Muscle of leg (tissue), 11 donors: ENCODE data around the gene CLSTN3. TPM values are rescaled to one million over a fixed set of nuclear protein-coding genes. Genes with fewer than 3 reads are reported as not detected.

Experiments
- DNase-seq: peaks from one replicate; pipeline ENCODE4 v3.0.0; 2013
- H3K27ac ChIP-seq: one replicate; pipeline ENCODE4 v1.5.1; 2013; ENCODE audit warnings: mild to moderate bottlenecking, low read length, control low read depth
- H3K27me3 ChIP-seq: one replicate; pipeline ENCODE4 v1.6.1; 2013; ENCODE audit warnings: low read length; ENCODE audit not compliant: control insufficient read depth, insufficient read depth
- H3K36me3 ChIP-seq: one replicate; pipeline ENCODE4 v1.6.1; 2013; ENCODE audit warnings: low read length; ENCODE audit not compliant: control insufficient read depth, insufficient read depth
- H3K4me1 ChIP-seq: one replicate; pipeline ENCODE4 v1.6.1; 2013; ENCODE audit warnings: low read length; ENCODE audit not compliant: control insufficient read depth, insufficient read depth
- H3K4me3 ChIP-seq: one replicate; pipeline ENCODE4 v1.5.1; 2013; ENCODE audit warnings: low read length, control low read depth
- H3K9me3 ChIP-seq: replicated peaks from 2 replicates; pipeline ENCODE4 v1.6.1; 2013; ENCODE audit warnings: low read depth, low read length; ENCODE audit not compliant: control insufficient read depth
- WGBS: methylation state at CpG from one replicate; pipeline ENCODE4 v1.1.5; 2013; ENCODE audit warnings: missing lambda C conversion rate; ENCODE audit not compliant: insufficient coverage; 5-methylcytosine and 5-hydroxymethylcytosine counted together
- polyA plus RNA-seq, 8 donors: library from polyadenylated mRNA; unstranded; fragments of 120-200 nt; gene quantifications; one replicate each; pipeline versions ENCODE4 v1.2.1 to v1.2.3, GENCODE V29; 2013; ENCODE audit warnings: inconsistent platforms in 1 of 8, low replicate concordance in 1 of 8; ENCODE audit not compliant: insufficient read length in 8 of 8, insufficient read depth in 1 of 8
- total RNA-seq: library from RNA; stranded (reverse); fragments of 120-200 nt; gene quantifications from one replicate; pipeline ENCODE4 v1.2.4, GENCODE V29; 2013

CLSTN3 gene
- total and polyA plus RNA-seq, 9 donors = 7.2 to 27.2 (median 20.5) TPM

GRCh38 chr12:7092986-7093460 lies 37.1 kb upstream of the CLSTN3 start:
- Histone ChIP-seq H3K4me3 (no peak overlapping the region), H3K36me3 (peaks cover 16% of the 10 kb centered on the region), H3K27me3 (peaks cover 2% of the 10 kb centered on the region), H3K4me1 (peaks cover 27% of the 10 kb centered on the region), H3K9me3 (no peaks in the 10 kb centered on the region), H3K27ac (no peak overlapping the region)
- 54% methylated on average over 2 of the region's 8 CpGs for WGBS
- DNase-seq = no peak

- Histone ChIP-seq H3K27ac (no peak overlapping the region), H3K4me1 (peaks cover 27% of the 10 kb centered on the region), H3K27me3 (peaks cover 2% of the 10 kb centered on the region), H3K4me3 (no peak overlapping the region), H3K9me3 (no peaks in the 10 kb centered on the region), H3K36me3 (peaks cover 15% of the 10 kb centered on the region)
- WGBS = 49% methylated on average over 5 of the region's 5 CpGs
- DNase-seq = no peak
Observed at GRCh38 chr12:7093486-7093885, 36.7 kb upstream of the CLSTN3 start.

- Histone ChIP-seq H3K4me1 (peaks cover 27% of the 10 kb centered on the region), H3K36me3 (peaks cover 11% of the 10 kb centered on the region), H3K9me3 (no peaks in the 10 kb centered on the region), H3K27ac (no peak overlapping the region), H3K27me3 (peaks cover 2% of the 10 kb centered on the region), H3K4me3 (no peak overlapping the region)
- DNase-seq = no peak
- 74% methylated on average over 4 of the region's 10 CpGs for WGBS
Observed at GRCh38 chr12:7093892-7094291, 36.3 kb upstream of the CLSTN3 start.

GRCh38 chr12:7096006-7096932 lies 33.9 kb upstream of the CLSTN3 start:
- H3K9me3 ChIP-seq = no peaks in the 10 kb centered on the region
- no peak overlapping the region for H3K4me3 ChIP-seq
- DNase-seq = no peak
- peaks cover 11% of the 10 kb centered on the region for H3K4me1 ChIP-seq
- WGBS = 81% methylated on average over 21 of the region's 26 CpGs
- peaks cover 2% of the 10 kb centered on the region for H3K27me3 ChIP-seq
- no peak overlapping the region for H3K27ac ChIP-seq
- H3K36me3 ChIP-seq = no peaks in the 10 kb centered on the region

- Histone ChIP-seq H3K4me1 (peaks cover 4% of the 10 kb centered on the region), H3K9me3 (no peaks in the 10 kb centered on the region), H3K27ac (no peak overlapping the region), H3K36me3 (no peaks in the 10 kb centered on the region), H3K4me3 (no peak overlapping the region), H3K27me3 (peaks cover 2% of the 10 kb centered on the region)
- no peak for DNase-seq
- 60% methylated on average over 17 of the region's 19 CpGs for WGBS
Observed at GRCh38 chr12:7096979-7097378, 33.2 kb upstream of the CLSTN3 start.

GRCh38 chr12:7099290-7099996 lies 30.7 kb upstream of the CLSTN3 start:
- Histone ChIP-seq H3K27ac (no peak overlapping the region), H3K27me3 (no peaks in the 10 kb centered on the region), H3K4me1 (no peaks in the 10 kb centered on the region), H3K36me3 (no peaks in the 10 kb centered on the region), H3K9me3 (no peaks in the 10 kb centered on the region), H3K4me3 (no peak overlapping the region)
- WGBS = 83% methylated on average over 8 of the region's 9 CpGs
- DNase-seq = no peak

GRCh38 chr12:7100239-7100638 lies 29.9 kb upstream of the CLSTN3 start:
- Histone ChIP-seq H3K9me3 (no peaks in the 10 kb centered on the region), H3K36me3 (no peaks in the 10 kb centered on the region), H3K27me3 (no peaks in the 10 kb centered on the region), H3K4me3 (no peak overlapping the region), H3K4me1 (no peaks in the 10 kb centered on the region), H3K27ac (no peak overlapping the region)
- DNase-seq = no peak
- 67% methylated on average over 3 of the region's 4 CpGs for WGBS

- DNase-seq = no peak
- Histone ChIP-seq H3K4me3 (no peak overlapping the region), H3K27me3 (no peaks in the 10 kb centered on the region), H3K4me1 (no peaks in the 10 kb centered on the region), H3K9me3 (peaks cover 2% of the 10 kb centered on the region), H3K36me3 (no peaks in the 10 kb centered on the region), H3K27ac (no peak overlapping the region)
- 84% methylated on average over 4 of the region's 4 CpGs for WGBS
Observed at GRCh38 chr12:7101047-7101693, 29.0 kb upstream of the CLSTN3 start.

- no peaks in the 10 kb centered on the region for H3K36me3 ChIP-seq
Observed at GRCh38 chr12:7101694-7102131, 28.5 kb upstream of the CLSTN3 start.

GRCh38 chr12:7102582-7102981 lies 27.6 kb upstream of the CLSTN3 start:
- Histone ChIP-seq H3K36me3 (no peaks in the 10 kb centered on the region), H3K27ac (no peak overlapping the region)
- 67% methylated on average over 3 of the region's 3 CpGs for WGBS

More at GRCh38 chr12:7101694-7102131, 28.5 kb upstream of the CLSTN3 start:
- Histone ChIP-seq H3K27me3 (no peaks in the 10 kb centered on the region), H3K4me1 (no peaks in the 10 kb centered on the region), H3K27ac (no peak overlapping the region), H3K9me3 (peaks cover 4% of the 10 kb centered on the region), H3K4me3 (no peak overlapping the region)
- WGBS = 56% methylated on average over 3 of the region's 10 CpGs
- no peak for DNase-seq

More at GRCh38 chr12:7102582-7102981, 27.6 kb upstream of the CLSTN3 start:
- Histone ChIP-seq H3K27me3 (no peaks in the 10 kb centered on the region), H3K9me3 (peaks cover 4% of the 10 kb centered on the region), H3K4me1 (no peaks in the 10 kb centered on the region), H3K4me3 (no peak overlapping the region)
- no peak for DNase-seq
